Activated CD4-positive, alpha-beta memory T cell treated with anti-CD3 and anti-CD28 coated beads for 36 hours (primary cell): Measurements from ENCODE around the gene AKAP17A. TPM values are rescaled to one million over a fixed set of nuclear protein-coding genes. Genes with fewer than 3 reads are reported as not detected.

ENCODE experiments used
- CTCF ChIA-PET: fragments of 350-600 bp; sonication (Branson Sonifier 250); formaldehyde crosslinking; loops from one replicate; lab custom pipeline; 2021; ENCODE audit warnings: antibody characterized with exemption, inconsistent platforms; lab: Charles Lee
- POLR2A ChIA-PET: fragments of 350-600 bp; sonication (Branson Sonifier 250); formaldehyde crosslinking; loops from one replicate; lab custom pipeline; 2021; ENCODE audit warnings: antibody characterized with exemption; lab: Charles Lee
- DNase-seq: peaks from one replicate; pipeline ENCODE4 v3.0.0-alpha.2; 2020
- H3K27ac Mint-ChIP-seq: one replicate; pipeline ENCODE4 v1.8.0; 2021; ENCODE audit warnings: mixed read lengths
- H3K27me3 Mint-ChIP-seq: one replicate; pipeline ENCODE4 v1.8.0; 2021; ENCODE audit warnings: mixed read lengths
- H3K36me3 Mint-ChIP-seq: one replicate; pipeline ENCODE4 v1.8.0; 2021; ENCODE audit warnings: mixed read lengths
- H3K4me1 Mint-ChIP-seq: one replicate; pipeline ENCODE4 v1.8.0; 2021; ENCODE audit warnings: low read depth, mixed read lengths
- H3K4me3 Mint-ChIP-seq: one replicate; pipeline ENCODE4 v1.8.0; 2021; ENCODE audit warnings: mild to moderate bottlenecking, mixed read lengths
- H3K9me3 Mint-ChIP-seq: one replicate; pipeline ENCODE4 v1.8.0; 2021; ENCODE audit warnings: mixed read lengths
- intact Hi-C: fragments of 100-400 bp; cut with micrococcal nuclease; formaldehyde crosslinking; loops from one replicate; pipeline ENCODE4 v1.15.1; 2023
- total RNA-seq, 2 experiments: library from RNA; stranded (reverse); gene quantifications; one replicate each; pipeline ENCODE4 v1.2.3, GENCODE V29; 2021

Gene AKAP17A
- total RNA-seq, 2 experiments from 2014 or later: 59.4 to 62.9 TPM

- Mint-ChIP-seq H3K9me3 (no peaks in the 10 kb centered on the region), H3K4me3 (no peak overlapping the region)
Measured at GRCh38 chrX:1600406-1601050, 9.1 kb downstream of the AKAP17A start.

GRCh38 chrX:1601051-1601767, 9.8 kb downstream of the AKAP17A start:
- no peaks in the 10 kb centered on the region for H3K9me3 Mint-ChIP-seq
- ChIA-PET POLR2A (no interaction called here), CTCF (no interaction called here)
- no peak overlapping the region for H3K27ac Mint-ChIP-seq
- intact Hi-C loops: no loop called here
- H3K36me3 Mint-ChIP-seq: peaks cover 54% of the 10 kb centered on the region
- H3K4me3 Mint-ChIP-seq: no peak overlapping the region
- peaks cover 5% of the 10 kb centered on the region for H3K4me1 Mint-ChIP-seq
- H3K27me3 Mint-ChIP-seq: no peaks in the 10 kb centered on the region
- DNase-seq: no peak

More at GRCh38 chrX:1600406-1601050, 9.1 kb downstream of the AKAP17A start:
- no peak for DNase-seq
- intact Hi-C loops: no loop called here
- ChIA-PET POLR2A (no interaction called here), CTCF (no interaction called here)
- no peak overlapping the region for H3K27ac Mint-ChIP-seq
- H3K4me1 Mint-ChIP-seq: peaks cover 8% of the 10 kb centered on the region
- no peaks in the 10 kb centered on the region for H3K27me3 Mint-ChIP-seq
- H3K36me3 Mint-ChIP-seq: peaks cover 60% of the 10 kb centered on the region

- POLR2A ChIA-PET: no interaction called here
- Mint-ChIP-seq H3K9me3 (no peaks in the 10 kb centered on the region), H3K27me3 (no peaks in the 10 kb centered on the region), H3K4me1 (peaks cover 5% of the 10 kb centered on the region), H3K27ac (no peak overlapping the region), H3K36me3 (peaks cover 53% of the 10 kb centered on the region), H3K4me3 (no peak overlapping the region)
- DNase-seq: no peak
- intact Hi-C loops: no loop called here
- CTCF ChIA-PET: no interaction called here
Measured at GRCh38 chrX:1601768-1602085, 10.3 kb downstream of the AKAP17A start.

- intact Hi-C loops: no loop called here
- Mint-ChIP-seq H3K27ac (no peak overlapping the region), H3K27me3 (no peaks in the 10 kb centered on the region), H3K9me3 (no peaks in the 10 kb centered on the region), H3K36me3 (peaks cover 48% of the 10 kb centered on the region), H3K4me3 (no peak overlapping the region), H3K4me1 (no peaks in the 10 kb centered on the region)
- ChIA-PET POLR2A (no interaction called here), CTCF (no interaction called here)
- no peak for DNase-seq
Measured at GRCh38 chrX:1602299-1602698, 10.9 kb downstream of the AKAP17A start.

GRCh38 chrX:1606496-1606895, 15.1 kb downstream of the AKAP17A start:
- CTCF ChIA-PET: no interaction called here
- H3K9me3 Mint-ChIP-seq: no peaks in the 10 kb centered on the region
- POLR2A ChIA-PET: no interaction called here
- H3K4me1 Mint-ChIP-seq: no peaks in the 10 kb centered on the region
- no peak for DNase-seq
- no peak overlapping the region for H3K4me3 Mint-ChIP-seq
- H3K27ac Mint-ChIP-seq: no peak overlapping the region
- H3K36me3 Mint-ChIP-seq: peaks cover 22% of the 10 kb centered on the region
- no peaks in the 10 kb centered on the region for H3K27me3 Mint-ChIP-seq
- intact Hi-C loops: no loop called here

GRCh38 chrX:1609311-1609710, 17.9 kb downstream of the AKAP17A start:
- intact Hi-C loops: no loop called here
- Mint-ChIP-seq H3K36me3 (peaks cover 4% of the 10 kb centered on the region), H3K27me3 (no peaks in the 10 kb centered on the region), H3K27ac (no peak overlapping the region), H3K4me3 (no peak overlapping the region), H3K4me1 (no peaks in the 10 kb centered on the region), H3K9me3 (no peaks in the 10 kb centered on the region)
- ChIA-PET POLR2A (no interaction called here), CTCF (no interaction called here)
- DNase-seq: no peak

GRCh38 chrX:1609762-1610161, 18.4 kb downstream of the AKAP17A start:
- no peak overlapping the region for H3K4me3 Mint-ChIP-seq
- CTCF ChIA-PET: no interaction called here
- no peaks in the 10 kb centered on the region for H3K27me3 Mint-ChIP-seq
- peaks cover 3% of the 10 kb centered on the region for H3K36me3 Mint-ChIP-seq
- no peaks in the 10 kb centered on the region for H3K4me1 Mint-ChIP-seq
- POLR2A ChIA-PET: no interaction called here
- no peak for DNase-seq
- intact Hi-C loops: no loop called here
- H3K27ac Mint-ChIP-seq: no peak overlapping the region
- H3K9me3 Mint-ChIP-seq: no peaks in the 10 kb centered on the region

GRCh38 chrX:1610166-1610565, 18.8 kb downstream of the AKAP17A start:
- H3K27ac Mint-ChIP-seq: no peak overlapping the region
- no peaks in the 10 kb centered on the region for H3K9me3 Mint-ChIP-seq
- H3K36me3 Mint-ChIP-seq: no peaks in the 10 kb centered on the region
- ChIA-PET POLR2A (no interaction called here), CTCF (no interaction called here)
- H3K27me3 Mint-ChIP-seq: no peaks in the 10 kb centered on the region
- intact Hi-C loops: no loop called here
- no peak overlapping the region for H3K4me3 Mint-ChIP-seq
- DNase-seq: no peak
- H3K4me1 Mint-ChIP-seq: no peaks in the 10 kb centered on the region

GRCh38 chrX:1610736-1611135, 19.3 kb downstream of the AKAP17A start:
- Mint-ChIP-seq H3K27ac (no peak overlapping the region), H3K36me3 (no peaks in the 10 kb centered on the region), H3K4me3 (no peak overlapping the region), H3K4me1 (no peaks in the 10 kb centered on the region), H3K9me3 (no peaks in the 10 kb centered on the region), H3K27me3 (no peaks in the 10 kb centered on the region)
- CTCF ChIA-PET: no interaction called here
- POLR2A ChIA-PET: no interaction called here
- DNase-seq: no peak
- intact Hi-C loops: no loop called here

- no peaks in the 10 kb centered on the region for H3K36me3 Mint-ChIP-seq
- DNase-seq: no peak
- no peak overlapping the region for H3K4me3 Mint-ChIP-seq
- H3K9me3 Mint-ChIP-seq: no peaks in the 10 kb centered on the region
- CTCF ChIA-PET: no interaction called here
- no peaks in the 10 kb centered on the region for H3K27me3 Mint-ChIP-seq
- H3K4me1 Mint-ChIP-seq: no peaks in the 10 kb centered on the region
- POLR2A ChIA-PET: no interaction called here
- intact Hi-C loops: no loop called here
- H3K27ac Mint-ChIP-seq: no peak overlapping the region
Measured at GRCh38 chrX:1612641-1613286, 21.4 kb downstream of the AKAP17A start.

- H3K4me1 Mint-ChIP-seq: no peaks in the 10 kb centered on the region
- no peak for DNase-seq
- H3K36me3 Mint-ChIP-seq: no peaks in the 10 kb centered on the region
- no peak within 1 kb of the TSS for H3K27ac Mint-ChIP-seq
- CTCF ChIA-PET: no interaction called here
- H3K9me3 Mint-ChIP-seq: no peaks in the 10 kb centered on the region
- intact Hi-C loops: no loop called here
- H3K4me3 Mint-ChIP-seq: no peak within 1 kb of the TSS
- POLR2A ChIA-PET: no interaction called here
- H3K27me3 Mint-ChIP-seq: no peaks in the 10 kb centered on the region
Measured at GRCh38 chrX:1614927-1615326, 23.5 kb downstream of the AKAP17A start, which contains the start of gene ASMT. Gene ASMT, plus strand, starts transcription at chrX:1615059. Its CDS starts 141 bp downstream, at chrX:1615200.

GRCh38 chrX:1618689-1619088, 27.3 kb downstream of the AKAP17A start:
- intact Hi-C loops: no loop called here
- Mint-ChIP-seq H3K36me3 (no peaks in the 10 kb centered on the region), H3K27ac (no peak overlapping the region), H3K4me1 (peaks cover 8% of the 10 kb centered on the region), H3K9me3 (no peaks in the 10 kb centered on the region), H3K4me3 (no peak overlapping the region), H3K27me3 (no peaks in the 10 kb centered on the region)
- POLR2A ChIA-PET: no interaction called here
- DNase-seq: no peak
- CTCF ChIA-PET: no interaction called here

- H3K4me3 Mint-ChIP-seq: no peak overlapping the region
- no peak overlapping the region for H3K27ac Mint-ChIP-seq
- intact Hi-C loops: no loop called here
Measured at GRCh38 chrX:1623691-1624090, 32.3 kb downstream of the AKAP17A start.

More at GRCh38 chrX:1623691-1624090, 32.3 kb downstream of the AKAP17A start:
- Mint-ChIP-seq H3K4me1 (peaks cover 13% of the 10 kb centered on the region), H3K36me3 (no peaks in the 10 kb centered on the region), H3K9me3 (no peaks in the 10 kb centered on the region), H3K27me3 (no peaks in the 10 kb centered on the region)
- ChIA-PET POLR2A (no interaction called here), CTCF (no interaction called here)
- no peak for DNase-seq
